Memory B cell (primary cell): Measurements from ENCODE around the gene SLC18A3.

ENCODE experiments used
- ATAC-seq: fragments of 150-1000 bp; cut with Tn5 transposase; 2 replicates; pipeline ENCODE4 v1.10.0; 2021; ENCODE audit warnings: low read depth, mild to moderate bottlenecking, moderate library complexity
- DNase-seq, 2 donors: peaks; one replicate each; pipeline ENCODE4 v3.0.0; 2022; ENCODE audit warnings: low spot score in 2 of 2
- H3K27ac Mint-ChIP-seq: one replicate; pipeline ENCODE4 v1.8.0; 2022; ENCODE audit warnings: mild to moderate bottlenecking, moderate library complexity, mixed read lengths
- H3K27me3 Mint-ChIP-seq: one replicate; pipeline ENCODE4 v1.8.0; 2022; ENCODE audit warnings: mixed read lengths
- H3K36me3 Mint-ChIP-seq: one replicate; pipeline ENCODE4 v1.8.0; 2022; ENCODE audit warnings: mild to moderate bottlenecking, mixed read lengths
- H3K4me1 Mint-ChIP-seq: one replicate; pipeline ENCODE4 v1.8.0; 2022; ENCODE audit warnings: mixed read lengths
- H3K4me3 Mint-ChIP-seq: one replicate; pipeline ENCODE4 v1.8.0; 2022; ENCODE audit warnings: mild to moderate bottlenecking, moderate library complexity, mixed read lengths
- H3K9me3 Mint-ChIP-seq: one replicate; pipeline ENCODE4 v1.8.0; 2022; ENCODE audit warnings: mixed read lengths

SLC18A3 gene

DNA sequence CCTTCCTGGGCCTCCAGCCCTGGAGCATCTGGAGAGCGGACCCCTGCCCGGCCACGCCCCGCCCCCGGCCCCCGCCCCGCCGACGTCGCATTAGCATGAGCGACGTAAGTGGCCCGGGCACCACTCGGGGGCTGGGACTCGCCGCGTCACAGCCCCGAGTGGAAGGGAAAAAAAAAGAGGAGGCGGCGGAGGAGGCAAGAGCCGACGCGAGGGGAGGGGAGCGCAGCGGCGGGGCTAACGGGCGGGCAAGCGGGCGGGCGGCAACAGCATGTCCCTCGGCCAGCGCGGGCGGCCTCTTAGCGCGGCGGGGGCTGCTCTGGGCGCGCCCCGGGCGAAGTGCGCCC lies at the start of gene SLC18A3:
SLC18A3 (plus strand) TSS at position 197 of the 344 bp plus-strand sequence. CDS start 431 bp downstream, outside the sequence.
- Mint-ChIP-seq H3K27me3 (peaks cover 46% of the 10 kb centered on the region), H3K36me3 (peaks cover 2% of the 10 kb centered on the region), H3K4me1 (peaks cover 8% of the 10 kb centered on the region), H3K27ac (no peak within 1 kb of the TSS), H3K4me3 (no peak within 1 kb of the TSS), H3K9me3 (peaks cover 4% of the 10 kb centered on the region)
- ATAC-seq (no peak), DNase-seq (no peak)

GRCh38 chr10:49560526-49560925 lies 49.6 kb upstream of the SLC18A3 start:
- no peak for ATAC-seq
- no peaks in the 10 kb centered on the region for H3K36me3 Mint-ChIP-seq

DNA sequence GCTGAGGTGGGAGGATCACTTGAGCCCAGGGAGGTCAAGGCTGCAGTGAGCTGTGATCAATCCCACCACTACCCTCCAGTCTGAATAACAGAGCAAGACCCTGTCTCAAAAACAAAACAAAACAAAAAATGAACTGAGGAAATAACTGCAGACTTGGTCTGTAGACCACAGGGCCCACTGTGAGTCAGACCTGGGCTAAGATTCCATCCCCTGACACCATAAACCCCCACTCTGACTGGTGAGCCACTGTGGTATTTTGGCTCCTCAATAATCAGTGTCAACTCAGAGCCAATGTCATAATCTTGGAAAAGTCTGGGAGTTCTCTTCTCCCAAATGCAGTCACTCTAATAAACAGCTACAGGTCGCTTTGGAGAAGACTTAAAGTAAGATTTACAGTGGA lies 47.2 kb upstream of the SLC18A3 start:
- DNase-seq (no peak), ATAC-seq (no peak)
- no peaks in the 10 kb centered on the region for H3K36me3 Mint-ChIP-seq
- H3K4me1 Mint-ChIP-seq, result peaks cover 4% of the 10 kb centered on the region
- H3K9me3 Mint-ChIP-seq, result peaks cover 4% of the 10 kb centered on the region
- no peak overlapping the region for H3K4me3 Mint-ChIP-seq
- no peak overlapping the region for H3K27ac Mint-ChIP-seq
- H3K27me3 Mint-ChIP-seq, result peaks cover 8% of the 10 kb centered on the region

More at GRCh38 chr10:49560526-49560925, 49.6 kb upstream of the SLC18A3 start:
- H3K9me3 Mint-ChIP-seq, result peaks cover 1% of the 10 kb centered on the region
- H3K4me1 Mint-ChIP-seq, result no peaks in the 10 kb centered on the region
- no peak for DNase-seq
- no peak overlapping the region for H3K4me3 Mint-ChIP-seq
- peaks cover 8% of the 10 kb centered on the region for H3K27me3 Mint-ChIP-seq
- no peak overlapping the region for H3K27ac Mint-ChIP-seq

GRCh38 chr10:49564461-49565009 lies 45.6 kb upstream of the SLC18A3 start:
- Mint-ChIP-seq H3K36me3 (no peaks in the 10 kb centered on the region), H3K4me3 (no peak overlapping the region), H3K27me3 (peaks cover 8% of the 10 kb centered on the region), H3K4me1 (peaks cover 12% of the 10 kb centered on the region), H3K9me3 (peaks cover 7% of the 10 kb centered on the region), H3K27ac (no peak overlapping the region)
- no peak for ATAC-seq
- DNase-seq, result no peak

GRCh38 chr10:49567810-49568209 lies 42.3 kb upstream of the SLC18A3 start:
- Mint-ChIP-seq H3K4me3 (peak overlapping the region; percentile 4), H3K36me3 (no peaks in the 10 kb centered on the region), H3K27ac (no peak overlapping the region), H3K4me1 (peaks cover 12% of the 10 kb centered on the region), H3K9me3 (peaks cover 7% of the 10 kb centered on the region), H3K27me3 (peaks cover 11% of the 10 kb centered on the region)
- peak; percentile 54 for ATAC-seq
- no peak for DNase-seq

GRCh38 chr10:49568235-49568634 lies 41.9 kb upstream of the SLC18A3 start:
- peaks cover 12% of the 10 kb centered on the region for H3K4me1 Mint-ChIP-seq
- ATAC-seq (peak; percentile 64), DNase-seq (no peak)
- H3K9me3 Mint-ChIP-seq, result peaks cover 7% of the 10 kb centered on the region
- no peak overlapping the region for H3K4me3 Mint-ChIP-seq
- H3K27me3 Mint-ChIP-seq, result peaks cover 10% of the 10 kb centered on the region
- H3K36me3 Mint-ChIP-seq, result no peaks in the 10 kb centered on the region
- H3K27ac Mint-ChIP-seq, result peak overlapping the region; percentile 11

DNA sequence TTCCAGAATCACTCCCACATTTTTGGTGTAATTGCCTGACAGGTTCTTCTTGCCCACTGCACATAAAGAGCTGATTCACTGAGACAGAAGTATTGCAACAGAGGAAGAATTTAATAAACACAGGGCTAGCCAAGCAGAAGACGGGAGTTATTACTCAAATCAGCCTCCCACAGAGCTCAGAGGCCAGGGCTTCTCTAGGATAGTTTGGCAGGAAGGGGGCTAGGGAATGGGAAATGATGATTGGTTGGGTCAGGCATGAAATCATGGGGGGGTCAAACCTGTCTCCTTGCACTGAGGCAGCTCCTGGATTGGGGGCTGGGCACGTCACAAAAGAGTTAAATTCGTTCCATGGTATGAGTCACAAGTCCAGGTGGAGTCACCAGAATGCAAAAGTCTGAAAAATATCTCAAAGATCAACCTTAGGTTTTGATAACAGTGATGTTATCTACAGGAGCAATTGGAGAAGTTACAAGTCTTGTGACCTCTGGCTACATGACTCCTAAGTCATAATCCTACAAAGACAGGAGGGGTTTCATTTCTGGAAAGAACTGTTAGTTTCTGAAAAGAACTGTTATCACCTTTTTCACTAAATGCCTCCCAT lies 41.0 kb upstream of the SLC18A3 start:
- Mint-ChIP-seq H3K27me3 (peaks cover 10% of the 10 kb centered on the region), H3K4me1 (peaks cover 12% of the 10 kb centered on the region), H3K27ac (no peak overlapping the region), H3K36me3 (no peaks in the 10 kb centered on the region), H3K4me3 (no peak overlapping the region), H3K9me3 (peaks cover 7% of the 10 kb centered on the region)
- ATAC-seq (no peak), DNase-seq (no peak)

DNA sequence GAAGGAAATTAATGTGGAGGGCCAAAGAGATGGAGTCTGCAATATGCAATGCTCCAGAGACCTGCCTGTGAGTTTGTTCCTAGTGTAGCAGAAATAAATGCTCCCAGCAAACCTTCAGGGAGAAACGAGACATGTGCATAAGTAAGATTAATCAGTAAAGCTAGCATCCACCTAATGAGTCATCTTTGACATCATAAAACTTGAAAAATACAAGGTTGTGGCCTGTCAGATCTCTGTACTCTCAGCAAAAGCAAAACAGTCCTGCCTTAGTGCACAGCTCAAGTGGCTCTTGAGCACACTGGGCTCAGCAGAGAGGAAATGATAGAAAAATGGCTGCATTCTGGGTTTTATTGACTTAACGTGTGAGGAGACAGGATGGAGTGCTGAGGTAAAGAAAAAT lies 38.7 kb upstream of the SLC18A3 start:
- Mint-ChIP-seq H3K27ac (no peak overlapping the region), H3K36me3 (no peaks in the 10 kb centered on the region), H3K9me3 (peaks cover 6% of the 10 kb centered on the region), H3K27me3 (peaks cover 12% of the 10 kb centered on the region), H3K4me1 (peaks cover 12% of the 10 kb centered on the region), H3K4me3 (no peak overlapping the region)
- no peak for ATAC-seq
- no peak for DNase-seq

DNA sequence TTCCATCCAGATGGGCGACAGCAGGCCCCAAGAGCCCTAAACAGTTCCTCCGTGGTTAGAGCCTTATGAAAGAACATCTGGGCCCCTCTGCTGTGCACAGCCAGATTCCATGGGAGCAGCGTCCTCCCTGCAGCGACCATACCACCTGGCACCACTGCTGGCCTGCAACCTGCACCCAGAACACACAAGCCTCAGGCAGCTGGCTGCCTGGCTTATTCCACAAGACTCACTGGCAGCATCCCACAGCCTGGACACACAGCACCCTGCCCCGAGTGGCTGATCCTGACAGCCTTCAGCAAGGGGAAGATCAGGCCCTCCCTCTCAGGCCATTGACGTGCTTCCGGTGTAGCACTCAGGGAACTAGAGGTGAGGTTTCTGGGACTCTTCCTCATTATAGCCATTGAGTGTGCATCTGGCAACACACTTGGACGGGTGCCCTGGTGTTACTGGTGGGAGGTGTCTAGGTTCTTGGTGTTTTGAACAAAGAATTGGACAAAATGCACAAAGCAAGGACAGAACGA lies 37.5 kb upstream of the SLC18A3 start:
- Mint-ChIP-seq H3K9me3 (peaks cover 4% of the 10 kb centered on the region), H3K27me3 (peaks cover 14% of the 10 kb centered on the region), H3K4me3 (no peak overlapping the region), H3K36me3 (no peaks in the 10 kb centered on the region), H3K4me1 (peaks cover 10% of the 10 kb centered on the region), H3K27ac (no peak overlapping the region)
- DNase-seq (no peak), ATAC-seq (no peak)

DNA sequence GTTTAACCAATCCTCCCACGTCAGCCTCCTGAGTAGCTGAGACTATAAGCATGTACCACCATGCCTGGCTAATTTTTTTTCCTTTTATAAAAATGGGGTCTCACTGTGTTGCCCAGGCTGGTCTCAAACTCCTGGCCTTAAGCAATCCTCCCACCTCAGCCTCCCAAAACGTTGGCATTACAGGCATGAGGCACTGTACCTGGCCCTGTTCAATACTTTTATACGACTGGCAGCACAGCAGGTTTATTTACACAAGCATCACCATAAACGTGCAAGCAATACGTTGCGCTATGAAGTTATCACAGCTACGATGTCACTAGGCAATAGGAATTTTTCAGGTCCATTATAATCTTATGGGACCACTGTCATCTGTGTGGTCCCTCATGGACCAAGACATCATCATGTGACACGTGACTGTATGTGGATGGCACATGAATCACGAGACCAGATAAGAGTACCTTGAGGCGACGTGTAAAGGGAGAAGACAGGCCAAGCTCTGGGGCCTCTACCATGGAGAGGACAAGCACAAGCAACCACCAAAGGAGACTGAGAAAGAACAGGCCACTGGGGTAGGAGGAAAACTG lies 34.5 kb upstream of the SLC18A3 start:
- Mint-ChIP-seq H3K27ac (no peak overlapping the region), H3K27me3 (peaks cover 12% of the 10 kb centered on the region), H3K36me3 (no peaks in the 10 kb centered on the region), H3K4me1 (no peaks in the 10 kb centered on the region), H3K4me3 (no peak overlapping the region), H3K9me3 (no peaks in the 10 kb centered on the region)
- no peak for ATAC-seq
- DNase-seq, result no peak

GRCh38 chr10:49577182-49577925 lies 32.8 kb upstream of the SLC18A3 start:
- peaks cover 9% of the 10 kb centered on the region for H3K27me3 Mint-ChIP-seq
- ATAC-seq, result no peak
- no peak for DNase-seq

GRCh38 chr10:49578392-49578791 lies 31.7 kb upstream of the SLC18A3 start:
- H3K27ac Mint-ChIP-seq, result no peak overlapping the region
- H3K4me1 Mint-ChIP-seq, result no peaks in the 10 kb centered on the region
- no peaks in the 10 kb centered on the region for H3K36me3 Mint-ChIP-seq
- ATAC-seq (no peak), DNase-seq (no peak)
- no peak overlapping the region for H3K4me3 Mint-ChIP-seq
- H3K9me3 Mint-ChIP-seq, result no peaks in the 10 kb centered on the region
- peaks cover 13% of the 10 kb centered on the region for H3K27me3 Mint-ChIP-seq

More at GRCh38 chr10:49577182-49577925, 32.8 kb upstream of the SLC18A3 start:
- no peaks in the 10 kb centered on the region for H3K36me3 Mint-ChIP-seq
- no peaks in the 10 kb centered on the region for H3K9me3 Mint-ChIP-seq
- H3K4me3 Mint-ChIP-seq, result no peak overlapping the region
- no peak overlapping the region for H3K27ac Mint-ChIP-seq
- no peaks in the 10 kb centered on the region for H3K4me1 Mint-ChIP-seq

DNA sequence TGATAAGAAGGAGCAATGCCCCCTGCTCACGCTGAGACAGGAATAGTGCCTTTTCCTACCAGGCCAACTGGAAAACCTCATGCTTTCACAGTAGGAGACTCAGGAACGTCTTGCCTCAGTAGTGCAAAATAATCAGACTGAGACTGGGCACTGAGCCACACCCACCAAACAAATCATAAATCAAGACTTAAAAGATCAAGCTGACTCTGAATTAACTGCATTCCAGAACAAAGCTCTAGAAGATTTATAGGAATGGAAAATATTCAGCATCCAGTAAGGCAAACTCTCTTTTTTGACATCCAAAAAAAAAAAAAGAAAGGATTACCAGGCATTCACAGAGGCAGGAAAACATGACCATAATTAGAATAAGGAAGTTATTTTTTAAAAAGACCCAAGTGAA lies 30.5 kb upstream of the SLC18A3 start:
- peaks cover 13% of the 10 kb centered on the region for H3K27me3 Mint-ChIP-seq
- DNase-seq (no peak), ATAC-seq (no peak)
- no peaks in the 10 kb centered on the region for H3K36me3 Mint-ChIP-seq
- H3K4me1 Mint-ChIP-seq, result no peaks in the 10 kb centered on the region
- H3K27ac Mint-ChIP-seq, result no peak overlapping the region
- no peak overlapping the region for H3K4me3 Mint-ChIP-seq
- no peaks in the 10 kb centered on the region for H3K9me3 Mint-ChIP-seq

DNA sequence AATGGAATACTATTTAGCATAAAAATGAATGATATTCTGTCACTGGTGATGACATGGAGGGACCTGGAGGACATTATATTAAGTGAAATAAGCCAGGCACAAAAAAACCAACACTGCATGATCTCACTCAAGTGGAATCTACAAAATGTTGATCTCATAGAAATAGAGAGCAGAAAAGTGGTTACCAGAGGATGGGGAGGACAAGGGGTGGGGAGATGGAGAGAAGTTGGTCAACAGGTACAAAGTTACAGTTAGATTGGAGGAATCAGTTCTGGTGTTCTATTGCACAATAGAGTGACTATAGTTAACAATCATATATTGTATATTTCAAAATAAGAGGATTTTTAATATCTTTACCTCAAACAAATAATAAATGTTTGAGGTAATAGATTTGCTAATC lies 24.7 kb upstream of the SLC18A3 start:
- Mint-ChIP-seq H3K4me3 (no peak overlapping the region), H3K9me3 (peaks cover 11% of the 10 kb centered on the region), H3K27me3 (peaks cover 6% of the 10 kb centered on the region), H3K27ac (no peak overlapping the region), H3K36me3 (no peaks in the 10 kb centered on the region), H3K4me1 (no peaks in the 10 kb centered on the region)
- no peak for DNase-seq
- no peak for ATAC-seq
